DND-41 (cell line): ENCODE measurements around the gene NINL.

ENCODE experiments used
- ATAC-seq: fragments of 200-7000 bp; cut with Tn5 transposase; 3 replicates; pipeline ENCODE4 v1.9.1; 2021; ENCODE audit warnings: low read depth; ENCODE audit not compliant: insufficient read depth
- DNase-seq: peaks from one replicate; pipeline ENCODE4 v3.0.0-alpha.2; 2020
- H2AFZ ChIP-seq: 2 replicates; pipeline ENCODE4 v1.6.0; 2012; ENCODE audit warnings: low read depth, low read length
- H3K27ac ChIP-seq: 2 replicates; pipeline ENCODE4 v1.5.1; 2012; ENCODE audit warnings: low read length, inconsistent platforms
- H3K27me3 ChIP-seq: fragments of 200-600 bp; sonication (generic); 2 replicates; pipeline ENCODE4 v1.6.0; 2012; ENCODE audit warnings: low read length, mild to moderate bottlenecking, inconsistent platforms; ENCODE audit not compliant: insufficient read depth, poor library complexity
- H3K36me3 ChIP-seq: 2 replicates; pipeline ENCODE4 v1.5.1; 2012; ENCODE audit warnings: low read length, inconsistent platforms; ENCODE audit not compliant: insufficient read depth
- H3K4me1 ChIP-seq: 2 replicates; pipeline ENCODE4 v1.5.1; 2012; ENCODE audit warnings: mild to moderate bottlenecking, low read length; ENCODE audit not compliant: insufficient read depth
- H3K4me2 ChIP-seq: 2 replicates; pipeline ENCODE4 v1.6.0; 2012; ENCODE audit warnings: mild to moderate bottlenecking, moderate library complexity, low read length, inconsistent platforms; ENCODE audit not compliant: insufficient read depth
- H3K4me3 ChIP-seq, 2 experiments: fragments of 200-600 bp in 1 of 2; shearing (Covaris generic) in 1 of 2; 2 replicates each; pipeline ENCODE4 v1.5.1; 2012 to 2016; ENCODE audit warnings: inconsistent platforms in 2 of 2, low read length in 2 of 2, mild to moderate bottlenecking in 2 of 2, low read depth in 1 of 2, moderate library complexity in 1 of 2
- H3K79me2 ChIP-seq: 2 replicates; pipeline ENCODE4 v1.6.0; 2012; ENCODE audit warnings: low read length, inconsistent platforms; ENCODE audit not compliant: insufficient read depth
- H3K9ac ChIP-seq: 2 replicates; pipeline ENCODE4 v1.6.0; 2012; ENCODE audit warnings: low read depth, mild to moderate bottlenecking, inconsistent platforms, low read length, moderate library complexity
- H3K9me3 ChIP-seq: 2 replicates; pipeline ENCODE4 v1.5.1; 2012; ENCODE audit warnings: low read length, moderate library complexity, mild to moderate bottlenecking, inconsistent platforms; ENCODE audit not compliant: insufficient read depth, severe bottlenecking
- H4K20me1 ChIP-seq: 2 replicates; pipeline ENCODE4 v1.6.0; 2012; ENCODE audit warnings: low read length; ENCODE audit not compliant: insufficient read depth
- EZH2 ChIP-seq: IDR thresholded peaks from 3 replicates; pipeline ENCODE4 v1.6.1; 2012; ENCODE audit warnings: borderline replicate concordance, low read depth, mild to moderate bottlenecking, moderate library complexity, low read length, inconsistent platforms; ENCODE audit not compliant: severe bottlenecking
- TF ChIP-seq, protein P1 (sequence below): IDR thresholded peaks from 2 replicates; pipeline ENCODE4 v1.5.1; 2012; ENCODE audit warnings: borderline replicate concordance, low read length, moderate library complexity, mild to moderate bottlenecking; ENCODE audit not compliant: poor library complexity, severe bottlenecking; ENCODE audit errors: extremely low read depth

NINL gene

DNA sequence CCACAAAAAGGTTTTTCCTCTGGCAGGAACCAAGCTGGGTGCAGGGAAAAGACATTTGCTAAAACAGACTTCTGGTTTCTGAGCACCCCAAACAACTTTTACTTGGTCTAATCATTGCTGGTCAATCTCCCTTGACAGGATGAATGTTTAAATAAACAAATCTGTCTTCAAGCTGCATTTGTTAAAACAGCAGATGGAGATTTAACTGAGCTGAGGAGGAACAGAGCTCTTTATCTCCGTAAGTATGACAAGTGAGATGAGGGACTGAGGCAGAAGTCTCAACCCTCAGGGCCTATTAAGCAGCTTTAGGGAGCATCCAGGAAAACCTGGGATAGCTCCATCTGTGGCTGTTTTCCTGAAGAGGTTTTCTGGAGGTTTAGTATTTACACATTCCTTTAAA is 40.6 kb downstream of the NINL start:
- Histone ChIP-seq H3K4me2 (no peak overlapping the region), H4K20me1 (peaks cover 4% of the 10 kb centered on the region), H3K36me3 (no peaks in the 10 kb centered on the region), H3K79me2 (peaks cover 57% of the 10 kb centered on the region), H3K27ac (no peak overlapping the region), H3K9me3 (no peaks in the 10 kb centered on the region), H3K9ac (no peak overlapping the region), H3K4me3 (no peak overlapping the region), H2AFZ (no peak overlapping the region), H3K4me1 (no peaks in the 10 kb centered on the region), H3K27me3 (no peaks in the 10 kb centered on the region)
- ATAC-seq: no peak
- no peak for DNase-seq
- TF ChIP-seq, protein P1, sequence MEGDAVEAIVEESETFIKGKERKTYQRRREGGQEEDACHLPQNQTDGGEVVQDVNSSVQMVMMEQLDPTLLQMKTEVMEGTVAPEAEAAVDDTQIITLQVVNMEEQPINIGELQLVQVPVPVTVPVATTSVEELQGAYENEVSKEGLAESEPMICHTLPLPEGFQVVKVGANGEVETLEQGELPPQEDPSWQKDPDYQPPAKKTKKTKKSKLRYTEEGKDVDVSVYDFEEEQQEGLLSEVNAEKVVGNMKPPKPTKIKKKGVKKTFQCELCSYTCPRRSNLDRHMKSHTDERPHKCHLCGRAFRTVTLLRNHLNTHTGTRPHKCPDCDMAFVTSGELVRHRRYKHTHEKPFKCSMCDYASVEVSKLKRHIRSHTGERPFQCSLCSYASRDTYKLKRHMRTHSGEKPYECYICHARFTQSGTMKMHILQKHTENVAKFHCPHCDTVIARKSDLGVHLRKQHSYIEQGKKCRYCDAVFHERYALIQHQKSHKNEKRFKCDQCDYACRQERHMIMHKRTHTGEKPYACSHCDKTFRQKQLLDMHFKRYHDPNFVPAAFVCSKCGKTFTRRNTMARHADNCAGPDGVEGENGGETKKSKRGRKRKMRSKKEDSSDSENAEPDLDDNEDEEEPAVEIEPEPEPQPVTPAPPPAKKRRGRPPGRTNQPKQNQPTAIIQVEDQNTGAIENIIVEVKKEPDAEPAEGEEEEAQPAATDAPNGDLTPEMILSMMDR: no peak
- TF ChIP-seq EZH2: no peak

DNA sequence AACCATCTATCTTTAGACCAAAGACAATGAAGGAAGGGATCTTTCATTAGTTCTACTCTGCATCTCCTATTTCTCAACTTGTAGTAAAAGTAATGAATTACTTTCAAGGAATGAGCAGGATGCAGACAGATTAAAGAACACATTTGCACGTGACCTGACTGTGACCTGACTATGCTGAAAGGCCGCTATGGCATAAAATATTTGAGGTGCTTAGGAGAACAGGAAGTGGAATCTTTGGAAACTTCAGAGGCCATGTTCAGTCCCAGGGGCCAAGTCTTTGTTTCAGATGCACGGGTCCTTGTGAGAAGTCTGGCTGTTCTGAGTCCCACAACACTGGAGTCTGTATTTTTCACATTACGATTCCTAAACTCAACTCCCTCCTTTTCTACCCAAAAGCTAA is 41.0 kb downstream of the NINL start:
- H3K4me1 ChIP-seq: no peaks in the 10 kb centered on the region
- no peak overlapping the region for H3K4me2 ChIP-seq
- no peaks in the 10 kb centered on the region for H3K36me3 ChIP-seq
- H2AFZ ChIP-seq: no peak overlapping the region
- TF ChIP-seq, protein P1: no peak
- no peak for TF ChIP-seq EZH2
- no peak overlapping the region for H3K9ac ChIP-seq
- DNase-seq: no peak
- ATAC-seq: 0 out of 3 replicates have a peak, but pooled peaks have one; percentile 12
- peaks cover 4% of the 10 kb centered on the region for H4K20me1 ChIP-seq
- no peaks in the 10 kb centered on the region for H3K9me3 ChIP-seq
- H3K27me3 ChIP-seq: no peaks in the 10 kb centered on the region
- no peak overlapping the region for H3K4me3 ChIP-seq
- H3K79me2 ChIP-seq: peaks cover 57% of the 10 kb centered on the region
- no peak overlapping the region for H3K27ac ChIP-seq

DNA sequence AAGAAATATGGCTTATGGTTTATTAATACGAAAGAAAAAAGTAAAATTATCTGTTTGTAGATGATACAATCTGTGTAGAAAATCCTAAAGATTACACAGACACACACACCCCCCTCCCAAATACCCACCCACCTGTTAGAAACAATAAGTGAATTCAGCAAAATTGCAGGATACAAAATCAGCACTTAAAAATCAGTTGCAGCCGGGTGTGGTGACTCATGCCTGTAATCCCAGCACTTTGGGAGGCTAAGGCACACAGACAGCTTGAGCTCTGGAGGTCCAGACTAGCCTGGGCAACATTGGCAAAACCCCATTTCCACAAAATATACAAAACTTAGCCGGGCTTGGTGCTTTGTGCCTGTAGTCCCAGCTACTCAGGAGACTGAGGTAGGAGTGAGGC is 42.3 kb downstream of the NINL start:
- ATAC-seq: no peak
- peaks cover 57% of the 10 kb centered on the region for H3K79me2 ChIP-seq

More for the DNA sequence above, 42.3 kb downstream of the NINL start:
- Histone ChIP-seq H3K36me3 (peaks cover 10% of the 10 kb centered on the region), H3K9me3 (no peaks in the 10 kb centered on the region), H3K4me2 (no peak overlapping the region), H3K9ac (no peak overlapping the region), H2AFZ (no peak overlapping the region), H3K27me3 (no peaks in the 10 kb centered on the region), H4K20me1 (no peaks in the 10 kb centered on the region; the same call in 1 of the 2 replicates), H3K4me3 (no peak overlapping the region), H3K4me1 (no peaks in the 10 kb centered on the region), H3K27ac (no peak overlapping the region)
- DNase-seq: no peak
- TF ChIP-seq EZH2: no peak
- TF ChIP-seq, protein P1: no peak
